CD4-positive, alpha-beta T cell treated with Interleukin-15 for 1 hour (primary cell): ENCODE results near the gene NOS1AP.

Experiments
- DNase-seq: peaks from one replicate; pipeline ENCODE4 v3.0.0-alpha.2; 2020

The NOS1AP gene

DNA sequence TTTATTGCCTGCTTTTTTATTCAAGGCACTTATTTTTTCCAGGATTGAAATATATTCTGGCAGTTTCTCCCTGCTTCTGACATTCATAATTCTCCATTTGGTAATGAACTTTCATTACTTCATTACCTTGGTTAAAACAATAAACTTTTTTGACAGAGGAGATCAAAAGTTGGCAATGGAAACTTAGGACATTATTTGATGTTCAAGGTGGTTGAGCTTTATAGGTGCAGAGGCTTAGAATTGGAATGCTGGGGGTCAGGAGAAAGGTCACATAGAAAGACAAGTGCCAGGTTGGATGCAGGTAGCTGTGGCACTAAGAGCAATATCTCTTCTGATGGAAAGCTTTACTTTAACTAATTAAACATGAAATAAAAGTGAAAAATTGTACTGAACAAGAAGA is 154.8 kb downstream of the NOS1AP start:
- DNase-seq: no peak

DNA sequence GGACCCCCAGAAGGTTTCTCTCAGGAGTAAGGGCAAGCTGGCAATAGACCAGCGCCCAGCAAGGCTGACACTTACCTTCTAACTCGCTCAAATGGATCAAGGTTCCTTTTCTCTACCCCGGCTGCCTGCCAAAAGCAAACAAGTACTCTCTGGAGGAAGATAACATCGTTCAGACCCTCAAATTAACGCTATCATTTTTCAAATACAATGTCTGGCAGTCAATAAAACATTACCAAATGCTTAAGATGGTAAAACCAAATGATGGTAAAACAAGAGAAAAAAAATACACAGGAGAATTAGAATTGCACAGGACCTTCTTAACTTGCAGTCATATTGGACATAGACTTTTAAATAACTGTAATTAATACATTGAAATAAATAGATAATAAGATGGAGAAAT is 159.1 kb downstream of the NOS1AP start:
- no peak for DNase-seq

DNA sequence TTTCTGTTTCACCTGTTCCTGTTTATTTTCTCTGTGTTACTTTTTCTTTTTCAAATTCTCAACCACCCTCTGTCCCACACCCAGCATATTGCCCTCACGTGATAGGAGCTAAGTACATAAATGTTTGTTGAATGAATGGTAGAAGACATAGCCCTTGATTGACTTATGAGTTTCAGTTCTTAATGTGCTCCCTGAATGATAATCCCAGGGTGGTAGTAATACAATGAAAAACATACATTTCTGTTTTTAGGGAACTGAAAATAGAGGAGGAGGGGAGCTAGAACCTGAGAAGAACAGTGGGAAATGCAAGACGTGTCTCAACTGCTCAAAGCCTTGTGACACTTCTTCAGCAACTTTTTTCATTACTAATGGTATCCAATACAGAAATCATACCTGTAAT is 160.1 kb downstream of the NOS1AP start:
- DNase-seq: no peak

DNA sequence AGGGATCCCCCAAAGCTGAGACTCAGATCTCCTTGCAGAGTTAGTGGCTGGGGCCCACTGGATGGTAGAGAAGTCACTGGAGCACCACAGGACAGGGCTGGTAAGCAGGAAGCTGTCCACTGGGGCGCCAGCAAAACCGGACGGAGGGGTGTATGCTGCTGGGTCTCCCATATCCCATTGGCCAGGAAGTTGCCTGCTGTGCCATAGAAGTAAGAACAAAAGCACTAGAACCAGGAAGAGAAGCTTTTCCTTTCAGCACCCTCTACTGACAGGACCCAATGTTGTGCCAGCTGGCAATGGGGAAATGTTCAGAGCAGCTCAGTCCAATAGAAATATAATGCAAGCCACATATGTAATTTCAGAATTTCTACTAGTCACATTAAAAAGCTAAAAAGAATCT is 160.6 kb downstream of the NOS1AP start:
- DNase-seq: no peak

DNA sequence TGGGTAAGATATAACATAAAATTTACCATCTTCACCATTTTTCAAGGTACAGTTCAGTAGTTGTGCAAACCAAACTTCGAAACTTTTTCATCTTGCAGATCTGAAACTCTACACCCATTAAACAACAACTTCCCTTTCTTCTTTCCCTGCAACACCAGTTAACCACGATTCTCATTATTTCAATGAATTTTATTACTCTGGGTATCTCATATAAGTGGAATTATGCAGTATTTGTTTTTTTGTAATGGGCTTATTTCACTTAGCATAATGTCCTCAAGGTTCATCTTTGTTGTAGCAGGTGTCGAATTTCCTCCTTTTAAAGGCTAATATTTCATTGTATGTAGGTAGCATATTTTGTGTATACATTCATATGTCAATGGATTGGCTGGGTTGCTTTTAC is 161.0 kb downstream of the NOS1AP start:
- no peak for DNase-seq

DNA sequence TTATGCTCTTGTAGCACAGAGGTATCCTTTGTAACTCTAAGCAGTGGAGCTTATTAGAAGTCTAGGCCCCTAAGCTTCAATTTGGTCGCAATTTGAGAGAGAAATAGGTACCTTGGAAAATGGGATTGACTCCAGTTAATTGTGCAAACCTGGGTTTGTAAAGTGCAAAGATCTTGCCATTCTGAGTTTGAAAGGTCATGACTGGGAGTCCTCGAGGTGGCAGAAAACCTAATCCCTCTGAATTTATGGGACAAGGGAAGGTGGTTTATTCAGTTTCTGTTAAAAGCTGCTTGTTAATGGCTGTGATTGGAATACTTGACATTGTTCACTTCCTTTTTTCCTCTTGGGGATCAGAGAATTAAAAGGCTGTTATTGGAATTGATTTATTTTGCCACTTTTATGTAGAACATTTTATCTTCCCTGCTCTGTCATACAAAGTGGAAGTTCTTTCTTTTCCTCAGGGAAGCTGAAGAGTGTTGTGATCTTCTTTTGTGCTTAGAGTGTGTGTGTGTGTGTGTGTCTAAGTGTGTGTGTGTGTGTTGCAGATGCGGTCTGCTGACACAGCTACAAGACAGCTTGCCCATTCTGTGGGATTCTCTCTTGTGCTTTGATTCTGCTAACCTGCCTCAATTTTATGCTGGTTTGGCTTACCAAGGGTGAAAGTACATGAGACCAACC is 162.7 kb downstream of the NOS1AP start:
- no peak for DNase-seq

DNA sequence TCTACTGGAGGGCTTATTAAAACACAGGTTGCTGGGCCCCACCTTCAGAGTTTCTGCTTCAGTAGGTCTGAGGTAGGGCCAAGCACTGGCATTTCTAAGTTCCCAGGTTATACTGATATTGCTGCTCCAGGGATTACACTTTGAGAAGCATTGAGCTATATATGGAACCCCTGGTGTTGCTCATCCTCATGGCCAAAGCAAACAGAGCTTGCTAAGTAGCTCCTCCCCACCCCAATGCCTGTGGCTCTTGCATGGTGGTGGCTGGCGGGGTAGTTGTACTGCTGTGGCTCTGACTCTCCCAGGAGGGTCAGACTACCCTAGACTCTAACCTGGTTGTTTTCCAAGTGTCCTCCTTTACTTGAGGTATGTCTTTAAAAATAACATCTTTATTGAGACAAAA is 163.6 kb downstream of the NOS1AP start:
- DNase-seq: no peak

DNA sequence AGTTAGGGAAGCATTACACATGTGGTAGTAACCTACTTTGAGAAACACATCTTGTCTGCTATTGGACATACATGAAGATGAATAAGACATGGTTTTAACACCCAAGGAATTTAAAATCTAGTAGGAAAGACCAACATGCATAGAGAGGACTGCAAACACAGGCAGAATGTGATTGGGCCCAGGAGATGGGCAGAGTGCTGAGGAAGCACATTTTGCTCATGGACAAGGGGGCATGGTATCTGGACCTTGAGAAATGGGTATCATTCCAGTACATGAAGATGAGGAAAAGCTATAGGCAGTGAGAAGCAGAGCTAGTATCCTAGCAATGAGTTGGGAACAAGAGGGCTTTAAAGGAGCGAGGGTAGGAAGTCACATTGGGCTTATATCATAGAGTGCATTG is 164.4 kb downstream of the NOS1AP start:
- DNase-seq: no peak

DNA sequence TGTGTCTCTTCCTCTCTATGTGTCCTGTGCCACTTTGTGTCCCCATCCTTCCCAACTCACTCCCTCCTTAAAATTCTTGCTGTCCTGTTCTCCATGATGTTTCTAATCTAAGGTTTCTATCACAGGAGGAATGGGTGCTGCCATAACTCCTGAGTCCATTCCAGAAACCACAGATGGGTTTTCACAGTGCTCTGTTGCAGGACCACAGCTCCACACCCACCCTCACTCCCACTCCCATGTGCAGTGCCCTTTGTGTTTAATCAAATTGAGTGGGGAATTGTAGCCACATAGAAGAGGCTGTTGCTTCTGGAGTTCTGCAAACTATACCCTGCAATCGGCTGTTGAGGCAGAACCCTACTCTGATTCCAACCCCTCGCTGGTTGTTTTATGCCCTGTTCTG is 165.1 kb downstream of the NOS1AP start:
- DNase-seq: no peak

DNA sequence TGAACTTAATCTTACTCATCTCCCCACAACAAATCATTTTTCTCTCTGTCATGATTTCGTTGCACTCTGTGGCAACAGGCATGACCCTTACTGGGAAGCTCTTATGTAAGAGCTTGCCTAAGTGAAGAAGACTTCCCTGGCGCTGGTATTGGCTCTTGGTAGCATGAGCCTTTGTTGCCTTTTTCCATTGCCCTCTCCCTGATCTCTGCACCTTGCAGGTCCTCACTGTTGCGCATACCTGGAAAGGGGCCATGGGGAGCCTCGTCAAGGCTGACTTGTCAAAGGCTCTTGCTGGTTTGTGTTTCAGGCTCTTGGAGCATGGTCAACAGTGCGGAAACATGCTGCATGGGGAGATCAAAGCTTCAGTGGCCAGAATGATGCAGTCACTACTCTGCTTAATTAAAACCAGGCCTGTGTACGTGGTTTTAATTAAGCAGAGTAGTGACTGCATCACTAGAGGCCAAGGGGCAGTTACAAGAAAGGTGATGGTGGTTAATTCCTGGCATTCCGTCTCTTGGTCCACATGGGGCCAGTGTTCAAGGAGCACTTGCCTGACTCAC is 165.8 kb downstream of the NOS1AP start:
- DNase-seq: no peak

DNA sequence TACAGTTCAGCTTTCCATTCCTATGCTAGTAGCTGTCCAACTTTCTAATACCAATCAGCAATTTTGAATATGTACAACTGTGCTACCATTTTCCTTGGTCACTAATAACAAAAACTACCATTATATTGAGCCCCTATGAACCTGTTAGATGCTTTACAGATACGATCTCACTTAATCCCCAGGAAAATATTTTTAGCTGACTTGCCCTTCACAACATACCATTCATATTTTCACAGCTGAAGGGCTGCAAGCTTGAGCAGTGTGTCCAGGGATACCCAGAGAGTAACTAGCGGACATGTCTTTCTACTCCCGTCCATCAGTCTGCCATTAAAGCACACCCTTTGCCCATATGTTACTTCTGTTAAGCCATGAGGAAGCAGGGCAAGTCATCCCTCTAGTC is 166.7 kb downstream of the NOS1AP start:
- DNase-seq: no peak

DNA sequence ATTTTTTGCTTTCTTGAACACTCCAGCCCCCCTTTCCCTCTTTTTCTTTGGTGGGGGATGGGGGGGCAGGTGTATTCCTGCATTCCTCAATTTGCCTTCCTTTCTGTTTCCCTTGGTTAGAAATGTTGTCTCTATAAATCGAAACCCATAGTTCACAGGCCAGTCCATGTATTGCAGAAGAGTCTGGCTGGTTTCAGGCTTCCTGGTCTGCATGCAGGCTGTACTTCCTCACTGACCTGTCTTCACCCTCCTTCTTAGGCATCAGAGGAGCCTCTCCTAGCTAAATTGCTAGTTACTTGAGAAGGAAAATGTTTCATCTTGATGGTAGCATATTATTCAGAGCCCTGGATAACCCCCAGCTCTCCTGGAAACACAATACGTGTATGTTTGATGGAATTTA is 167.1 kb downstream of the NOS1AP start:
- no peak for DNase-seq

DNA sequence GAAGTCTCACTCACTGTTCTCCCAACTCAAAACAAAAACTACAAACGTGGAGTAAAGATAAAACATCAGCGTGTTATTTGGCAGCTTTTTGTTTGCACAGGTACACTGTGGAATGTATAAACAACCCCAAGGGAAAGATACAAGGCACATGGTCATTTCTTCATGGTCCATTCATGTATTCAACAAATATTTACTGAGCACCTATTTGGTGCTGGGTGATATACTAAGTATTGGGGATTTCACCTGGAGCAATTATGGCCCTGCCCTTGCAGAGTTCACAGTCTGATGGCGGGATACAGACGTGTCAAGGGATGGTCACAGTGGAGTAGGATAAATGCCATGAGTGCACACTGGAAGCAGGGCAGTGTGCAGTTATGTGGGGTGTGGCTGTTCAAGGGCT is 171.1 kb downstream of the NOS1AP start:
- DNase-seq: no peak

DNA sequence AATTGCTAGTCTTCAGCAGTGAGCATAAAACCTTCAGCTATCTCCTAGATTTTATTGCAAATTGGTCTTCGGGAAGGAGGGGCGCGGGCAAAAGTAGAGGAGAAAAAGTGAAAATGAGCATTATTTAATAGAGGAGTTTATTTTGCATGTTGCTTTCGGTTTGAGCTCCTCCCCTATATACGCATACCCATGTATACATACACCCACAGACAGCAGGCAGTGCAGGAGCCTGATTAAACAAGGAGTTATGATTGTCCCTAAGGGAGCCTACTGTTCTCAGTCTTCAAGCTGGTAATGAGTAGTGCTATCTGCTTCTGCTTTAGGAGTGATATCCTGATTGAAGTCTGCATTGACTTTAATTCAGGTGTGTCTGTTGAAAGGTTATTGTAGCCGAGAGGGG is 173.3 kb downstream of the NOS1AP start:
- DNase-seq: no peak

DNA sequence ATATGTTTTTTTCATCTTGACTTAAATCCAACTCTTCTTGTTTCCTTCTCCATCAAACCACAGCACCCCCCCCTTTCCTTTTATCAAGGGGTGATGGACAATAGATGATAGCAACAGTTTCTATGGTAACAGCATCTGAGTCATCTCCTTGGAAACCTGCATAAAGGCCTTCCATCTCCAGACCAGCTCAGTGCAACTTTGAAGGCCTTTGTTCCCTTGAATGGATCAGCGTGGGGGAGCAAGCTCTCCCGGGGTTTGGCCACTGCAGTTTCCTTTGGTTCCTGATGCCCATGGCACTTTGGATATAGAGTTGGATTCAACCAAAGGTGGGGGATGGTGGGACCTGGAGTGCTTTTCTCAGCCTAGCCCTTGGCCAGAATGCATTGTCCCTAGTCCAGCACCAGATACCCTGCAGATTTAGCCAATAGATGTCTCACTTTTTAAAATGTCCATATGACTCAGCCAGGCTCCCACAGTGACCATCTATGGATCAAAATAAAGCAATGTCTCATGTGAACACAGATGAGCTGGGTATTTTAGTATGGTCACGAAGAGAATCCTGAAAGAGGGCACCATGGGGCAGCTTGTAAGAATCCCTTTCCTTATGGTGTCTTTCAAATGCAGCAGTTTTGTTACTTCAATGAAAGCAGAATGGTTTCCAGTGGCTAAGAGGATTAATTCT is 179.5 kb downstream of the NOS1AP start:
- DNase-seq: no peak

DNA sequence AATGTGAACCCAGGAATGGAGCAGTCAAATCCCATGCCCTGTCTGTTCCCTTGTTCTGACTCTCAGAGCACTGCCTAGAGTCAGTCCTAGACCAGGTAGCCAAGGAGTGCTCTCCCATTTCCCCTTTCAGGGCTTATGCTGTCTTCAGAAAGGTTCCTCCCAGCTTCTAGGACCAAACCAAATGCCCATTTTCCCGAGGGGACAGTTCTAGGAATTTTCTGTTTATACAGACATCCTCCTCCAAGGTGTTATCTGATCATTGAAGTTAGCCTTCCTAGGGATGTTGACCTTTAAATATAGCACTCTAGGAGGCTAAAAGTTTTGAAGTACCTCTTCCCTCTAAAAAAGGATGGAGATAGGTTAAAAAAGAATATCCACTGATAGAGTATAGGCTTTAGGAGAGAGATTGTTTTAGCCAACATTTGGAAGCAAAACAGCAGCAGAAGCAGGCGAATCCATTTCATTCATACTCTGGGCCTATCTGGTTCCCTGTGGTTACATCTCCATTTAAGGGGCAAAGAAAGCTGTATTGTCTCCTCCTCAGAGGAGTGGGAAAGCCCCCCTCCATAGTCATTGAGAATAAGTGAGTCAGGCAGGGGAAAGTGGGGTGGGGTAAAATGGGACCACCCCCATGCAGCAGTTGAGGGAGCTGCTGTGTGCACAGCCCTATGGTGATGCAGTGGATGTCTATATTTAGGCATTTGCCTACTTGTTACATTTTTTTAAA is 180.7 kb downstream of the NOS1AP start:
- no peak for DNase-seq

DNA sequence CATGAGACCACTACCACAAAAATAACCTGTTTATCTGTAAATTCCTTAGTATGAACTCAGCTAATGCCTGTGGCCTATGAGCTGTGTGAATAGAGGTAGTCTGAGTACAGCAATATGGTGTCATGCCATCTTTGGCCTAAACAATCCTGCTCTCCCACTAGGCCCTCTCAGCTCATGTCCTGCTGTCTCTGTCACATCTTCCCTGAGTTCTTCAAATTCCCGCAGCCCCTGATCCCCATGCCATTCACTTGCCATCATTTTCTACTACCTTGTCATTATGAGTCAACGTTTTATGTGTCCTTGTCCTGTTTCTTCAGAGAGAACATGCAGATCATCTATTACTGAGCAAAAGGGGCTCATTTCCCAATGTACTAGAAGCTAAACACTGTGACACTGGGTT is 181.6 kb downstream of the NOS1AP start:
- no peak for DNase-seq

DNA sequence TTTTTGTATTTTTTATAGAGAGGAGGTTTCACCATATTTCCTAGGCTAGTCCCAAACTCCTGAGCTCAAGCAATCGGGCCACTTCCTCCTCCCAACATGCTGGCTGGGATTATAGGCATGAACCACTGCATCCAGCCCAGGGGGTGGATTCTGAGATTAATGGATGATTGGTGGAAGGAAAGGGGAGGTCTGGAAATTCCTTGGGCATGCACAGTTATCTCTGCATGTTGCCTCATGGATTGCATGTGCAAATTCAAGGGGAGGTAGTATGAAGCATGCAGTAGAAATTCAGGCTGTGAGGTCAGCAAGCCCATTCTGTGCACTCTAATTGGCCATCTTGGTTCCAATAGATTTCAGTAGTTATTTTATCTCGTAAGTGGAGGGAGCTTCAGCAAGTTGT is 182.7 kb downstream of the NOS1AP start:
- no peak for DNase-seq

DNA sequence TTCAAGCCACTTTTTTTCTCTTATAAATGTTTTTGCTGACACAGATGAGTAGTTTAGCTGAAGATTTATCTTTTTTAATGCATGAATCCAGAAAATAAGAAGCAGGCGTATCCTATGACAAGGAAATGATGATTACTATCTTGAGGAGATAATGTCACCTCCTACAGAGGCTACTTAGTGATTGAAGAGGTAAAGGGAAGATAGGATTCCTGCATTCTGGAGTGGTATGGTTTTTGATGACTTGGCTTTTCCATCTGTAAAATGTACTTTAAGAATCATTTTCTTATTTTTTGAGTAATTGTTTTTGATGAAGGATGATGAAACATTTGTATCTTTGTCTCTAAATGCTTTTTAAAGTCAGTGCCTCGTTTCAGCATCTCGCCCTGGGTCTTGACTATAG is 184.3 kb downstream of the NOS1AP start:
- DNase-seq: no peak

DNA sequence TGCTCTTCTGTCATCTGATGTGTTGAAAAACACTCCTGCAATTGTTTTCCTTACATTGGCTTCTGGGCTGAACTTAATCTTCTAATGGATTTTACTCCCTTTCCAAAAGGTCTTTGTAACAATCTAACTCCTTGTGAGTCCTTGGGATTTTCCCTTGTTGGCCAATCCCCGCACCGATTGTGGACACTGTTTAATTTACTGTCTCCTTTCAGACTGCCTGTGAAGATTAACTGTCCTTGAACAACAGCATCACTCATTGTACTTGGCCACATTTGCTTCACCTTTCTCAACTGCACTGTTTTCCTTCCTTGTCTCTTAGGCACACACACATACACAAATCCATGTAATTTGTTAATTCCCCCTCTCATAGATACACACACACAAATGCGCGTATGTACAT is 186.8 kb downstream of the NOS1AP start:
- no peak for DNase-seq

DNA sequence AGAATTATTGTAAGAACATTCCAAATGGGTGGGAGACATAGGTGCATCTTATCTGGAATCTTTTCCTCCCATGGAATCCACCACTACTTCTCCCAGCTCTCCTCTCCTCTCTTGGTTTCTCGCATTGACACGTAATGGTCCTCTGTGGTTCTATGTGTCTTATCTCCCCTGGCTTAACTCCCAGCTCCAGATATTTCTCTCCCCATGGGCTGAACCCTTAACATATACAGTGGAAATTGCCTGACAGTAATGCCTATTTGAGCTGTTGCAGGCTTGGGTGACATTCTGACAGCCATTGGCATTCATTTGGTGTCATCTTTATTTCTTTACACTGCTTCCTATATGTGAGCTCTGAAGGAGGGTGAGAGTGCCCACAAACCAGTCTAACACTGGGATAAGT is 188.9 kb downstream of the NOS1AP start:
- DNase-seq: no peak

DNA sequence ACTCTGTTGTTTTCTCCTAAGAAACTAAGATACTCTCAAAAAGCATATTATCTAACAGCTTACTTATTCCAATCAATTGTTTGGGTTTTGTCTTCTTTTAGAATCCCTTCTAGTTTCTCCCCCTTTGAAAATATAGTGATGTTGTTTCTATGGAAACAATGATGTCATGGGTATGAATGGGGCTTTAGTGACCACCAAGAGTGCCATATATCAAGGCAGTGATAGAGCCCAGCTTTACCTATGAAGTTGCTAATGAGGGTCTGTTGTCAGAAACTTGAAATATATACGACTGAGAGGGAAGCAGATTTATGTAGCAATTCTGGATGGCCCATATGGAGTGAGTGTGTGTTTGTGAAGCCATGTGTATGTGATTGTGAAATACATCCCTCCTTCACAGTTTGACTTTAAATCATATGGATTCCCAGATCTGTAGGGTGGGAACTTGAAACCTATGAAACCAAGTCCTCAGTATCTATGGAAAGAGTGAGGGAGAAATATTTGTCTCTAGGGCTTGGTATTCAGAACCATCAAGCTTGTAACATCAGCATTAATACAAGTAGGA is 190.5 kb downstream of the NOS1AP start:
- DNase-seq: no peak

DNA sequence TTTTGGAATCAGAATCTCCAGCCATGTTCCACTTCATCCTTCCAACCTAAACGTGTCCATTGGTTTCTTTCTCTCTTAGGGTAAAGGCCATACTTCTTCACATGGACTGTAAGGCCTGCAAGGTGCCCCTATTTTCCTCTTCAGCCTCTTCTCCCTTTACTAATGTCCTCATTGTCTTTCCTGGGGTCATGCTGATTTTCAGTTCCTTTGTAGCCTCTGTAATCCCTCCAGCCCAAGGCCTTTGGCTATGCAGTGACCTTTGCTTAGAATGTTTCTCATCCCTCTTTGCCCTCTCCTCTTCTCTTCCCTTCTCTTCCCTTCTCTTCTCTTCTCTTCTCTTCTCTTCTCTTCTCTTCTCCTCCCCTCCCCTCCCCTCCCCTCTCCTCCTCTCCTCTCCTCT is 194.6 kb downstream of the NOS1AP start:
- DNase-seq: no peak

DNA sequence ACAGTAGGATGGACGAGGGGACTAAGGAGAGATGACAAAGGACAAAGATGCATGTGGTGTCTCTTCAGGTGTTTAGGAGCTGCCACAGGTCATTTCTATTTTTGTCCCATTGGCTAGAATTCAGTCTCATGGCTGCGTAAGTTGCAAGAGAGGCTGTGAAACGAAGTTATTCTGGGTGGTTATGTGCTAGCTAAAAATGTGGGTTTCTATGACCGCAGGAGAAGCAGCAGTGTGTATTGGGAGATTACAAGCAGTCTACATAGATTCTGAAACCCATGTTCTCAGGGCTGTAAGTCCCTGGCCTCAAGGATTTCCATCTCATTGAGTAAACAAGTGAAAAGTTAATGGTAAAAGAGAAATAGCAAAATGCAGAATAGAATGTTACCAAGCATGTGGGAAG is 196.5 kb downstream of the NOS1AP start:
- no peak for DNase-seq
